OCI-LY1 (cell line): ENCODE data around the gene COPZ1.
A peak's percentile ranks its signal among the peaks of the same experiment; 100 is the strongest.
"Not testable (repeated sequence)": the region's sequence is repeated elsewhere in the genome, so short reads cannot be mapped to it uniquely, and the experiment has no call there.

Source experiments
- H2AFZ ChIP-seq: fragments of 200-600 bp; sonication (generic), shearing (Covaris generic); 2 replicates; pipeline ENCODE4 v1.6.0; 2014; ENCODE audit warnings: antibody characterized with exemption, mild to moderate bottlenecking, low read length
- H3F3A ChIP-seq: fragments of 200-600 bp; sonication (generic), shearing (Covaris generic); 2 replicates; pipeline ENCODE4 v1.6.0; 2014; ENCODE audit warnings: mild to moderate bottlenecking, antibody characterized with exemption, low read length, moderate library complexity; ENCODE audit not compliant: insufficient read depth
- H3K27ac ChIP-seq: fragments of 200-600 bp; sonication (generic); 2 replicates; pipeline ENCODE4 v1.5.1; 2014; ENCODE audit warnings: low read length, mixed run types, mild to moderate bottlenecking, low read depth; ENCODE audit not compliant: poor library complexity, severe bottlenecking
- H3K27me3 ChIP-seq: fragments of 200-600 bp; sonication (generic); 2 replicates; pipeline ENCODE4 v1.6.0; 2014; ENCODE audit warnings: antibody characterized with exemption, mild to moderate bottlenecking, low read length, moderate library complexity; ENCODE audit not compliant: insufficient read depth
- H3K36me3 ChIP-seq: fragments of 200-600 bp; sonication (generic); 2 replicates; pipeline ENCODE4 v1.6.1; 2014; ENCODE audit warnings: mild to moderate bottlenecking, antibody characterized with exemption, low read length, moderate library complexity, mixed read lengths; ENCODE audit not compliant: insufficient read depth
- H3K4me1 ChIP-seq: fragments of 200-600 bp; sonication (generic); 2 replicates; pipeline ENCODE4 v1.5.1; 2014; ENCODE audit warnings: mild to moderate bottlenecking, low read length, moderate library complexity; ENCODE audit not compliant: insufficient read depth, severe bottlenecking
- H3K4me2 ChIP-seq: fragments of 200-600 bp; sonication (generic), shearing (Covaris generic); 2 replicates; pipeline ENCODE4 v1.6.1; 2014; ENCODE audit warnings: low read length
- H3K4me3 ChIP-seq: fragments of 200-600 bp; sonication (generic); 2 replicates; pipeline ENCODE4 v1.5.1; 2014; ENCODE audit warnings: low read length, low read depth, mild to moderate bottlenecking, mixed read lengths; ENCODE audit not compliant: poor library complexity, severe bottlenecking
- H3K79me2 ChIP-seq: fragments of 200-600 bp; shearing (Covaris generic); 2 replicates; pipeline ENCODE4 v1.6.1; 2016; ENCODE audit warnings: mixed run types, low read length, mixed read lengths; ENCODE audit not compliant: insufficient read depth
- H3K9ac ChIP-seq: fragments of 200-600 bp; sonication (generic), shearing (Covaris generic); 2 replicates; pipeline ENCODE4 v1.6.1; 2014; ENCODE audit warnings: mild to moderate bottlenecking, low read length, mixed read lengths
- H3K9me2 ChIP-seq: fragments of 200-600 bp; sonication (generic), shearing (Covaris generic); 2 replicates; pipeline ENCODE4 v1.6.1; 2014; ENCODE audit warnings: low read depth, mild to moderate bottlenecking, low read length, mixed read lengths
- H3K9me3 ChIP-seq: fragments of 200-600 bp; shearing (Covaris generic); 2 replicates; pipeline ENCODE4 v1.6.1; 2014; ENCODE audit warnings: low read length, mixed read lengths
- H4K20me1 ChIP-seq: fragments of 200-600 bp; sonication (generic), shearing (Covaris generic); 2 replicates; pipeline ENCODE4 v1.6.0; 2016; ENCODE audit warnings: mild to moderate bottlenecking, low read length; ENCODE audit not compliant: insufficient read depth
- EZH2 ChIP-seq: fragments of 200-600 bp; sonication (generic), shearing (Covaris generic); IDR thresholded peaks from 2 replicates; pipeline ENCODE4 v1.8.0; 2017; ENCODE audit warnings: borderline replicate concordance, mixed run types, mild to moderate bottlenecking, antibody characterized with exemption, low read length, moderate library complexity, mixed read lengths
- TF ChIP-seq, protein P1 (sequence below): fragments of 200-600 bp; sonication (generic), shearing (Covaris generic); IDR thresholded peaks from 2 replicates; pipeline ENCODE4 v1.5.1; 2017; ENCODE audit warnings: mild to moderate bottlenecking, antibody characterized with exemption, low read length, moderate library complexity, mixed read lengths

COPZ1 gene

DNA sequence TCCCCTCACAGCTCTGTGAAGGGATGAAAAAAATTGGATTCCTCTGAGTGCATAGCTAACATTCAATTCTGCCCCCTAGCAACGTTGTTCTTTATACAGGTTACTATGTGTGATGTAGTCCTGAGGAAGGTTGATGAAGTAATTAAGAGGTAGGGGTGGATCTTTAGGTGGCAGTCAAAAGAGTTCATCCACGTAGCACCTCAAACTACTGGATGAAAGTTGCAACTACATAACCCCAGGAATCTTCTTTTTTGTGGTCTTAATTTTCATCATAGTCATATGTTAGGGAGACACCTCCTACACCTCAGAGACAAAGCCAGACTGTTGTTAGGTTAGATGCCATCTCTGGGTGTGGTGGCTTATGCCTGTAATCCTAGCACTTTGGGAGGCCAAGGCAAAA is 13.9 kb upstream of the COPZ1 start:
- Histone ChIP-seq H4K20me1 (no peaks in the 10 kb centered on the region), H3K27ac (no peak overlapping the region), H3K4me2 (no peak overlapping the region), H2AFZ (no peak overlapping the region), H3K9ac (no peak overlapping the region), H3K4me1 (no peaks in the 10 kb centered on the region), H3K79me2 (no peaks in the 10 kb centered on the region), H3F3A (no peaks in the 10 kb centered on the region), H3K9me2 (no peaks in the 10 kb centered on the region), H3K9me3 (no peaks in the 10 kb centered on the region), H3K27me3 (0 out of 2 replicates have a peak, but pooled peaks cover 6% of the 10 kb centered on the region), H3K36me3 (no peaks in the 10 kb centered on the region), H3K4me3 (no peak overlapping the region)
- no peak for TF ChIP-seq EZH2
- TF ChIP-seq, protein P1, sequence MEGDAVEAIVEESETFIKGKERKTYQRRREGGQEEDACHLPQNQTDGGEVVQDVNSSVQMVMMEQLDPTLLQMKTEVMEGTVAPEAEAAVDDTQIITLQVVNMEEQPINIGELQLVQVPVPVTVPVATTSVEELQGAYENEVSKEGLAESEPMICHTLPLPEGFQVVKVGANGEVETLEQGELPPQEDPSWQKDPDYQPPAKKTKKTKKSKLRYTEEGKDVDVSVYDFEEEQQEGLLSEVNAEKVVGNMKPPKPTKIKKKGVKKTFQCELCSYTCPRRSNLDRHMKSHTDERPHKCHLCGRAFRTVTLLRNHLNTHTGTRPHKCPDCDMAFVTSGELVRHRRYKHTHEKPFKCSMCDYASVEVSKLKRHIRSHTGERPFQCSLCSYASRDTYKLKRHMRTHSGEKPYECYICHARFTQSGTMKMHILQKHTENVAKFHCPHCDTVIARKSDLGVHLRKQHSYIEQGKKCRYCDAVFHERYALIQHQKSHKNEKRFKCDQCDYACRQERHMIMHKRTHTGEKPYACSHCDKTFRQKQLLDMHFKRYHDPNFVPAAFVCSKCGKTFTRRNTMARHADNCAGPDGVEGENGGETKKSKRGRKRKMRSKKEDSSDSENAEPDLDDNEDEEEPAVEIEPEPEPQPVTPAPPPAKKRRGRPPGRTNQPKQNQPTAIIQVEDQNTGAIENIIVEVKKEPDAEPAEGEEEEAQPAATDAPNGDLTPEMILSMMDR, result no peak

DNA sequence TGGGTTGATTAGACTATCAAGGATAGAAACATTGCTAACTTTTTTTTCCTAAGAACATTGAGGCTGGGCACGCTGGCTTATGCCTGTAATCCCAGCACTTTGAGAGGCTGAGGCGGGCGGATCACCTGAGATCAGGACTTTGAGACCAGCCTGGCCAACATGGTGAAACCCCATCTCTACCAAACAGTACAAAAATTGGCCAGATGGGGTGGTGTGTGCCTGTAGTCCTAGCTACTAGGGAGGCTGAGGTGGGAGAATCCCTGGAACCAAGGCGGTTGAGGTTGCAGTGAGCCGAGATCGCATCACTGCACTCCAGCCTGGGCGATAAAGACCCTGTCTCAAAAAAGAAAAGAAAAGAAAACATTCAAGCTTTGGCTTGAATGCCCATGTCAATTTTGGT is 12.6 kb upstream of the COPZ1 start:
- H3K27me3 ChIP-seq, H3F3A ChIP-seq, H2AFZ ChIP-seq, H3K9ac ChIP-seq, H3K27ac ChIP-seq, H3K36me3 ChIP-seq, H3K4me1 ChIP-seq, H3K9me2 ChIP-seq, H4K20me1 ChIP-seq, H3K79me2 ChIP-seq, H3K4me2 ChIP-seq, H3K4me3 ChIP-seq, H3K9me3 ChIP-seq: not testable (repeated sequence)

DNA sequence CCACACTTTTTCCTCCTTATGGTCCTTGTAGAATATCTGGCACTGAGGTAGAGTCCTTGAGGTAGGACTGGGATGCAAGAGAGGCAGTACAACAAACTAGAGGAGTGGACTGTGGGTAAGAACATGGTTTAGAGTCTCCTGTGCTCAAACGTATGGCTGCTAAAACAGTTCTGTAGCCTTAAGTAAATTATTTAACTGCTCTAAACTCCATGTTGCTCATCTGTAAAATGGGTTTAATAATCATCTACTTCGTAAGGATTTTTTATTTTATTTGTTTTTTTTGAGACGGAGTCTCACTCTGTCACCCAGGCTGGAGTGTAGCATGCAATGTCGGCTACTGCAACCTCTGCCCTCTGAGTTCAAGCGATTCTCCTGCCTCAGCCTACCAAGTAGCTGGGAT is 3.6 kb upstream of the COPZ1 start:
- H3K79me2 ChIP-seq, result peaks cover 6% of the 10 kb centered on the region
- no peaks in the 10 kb centered on the region for H3K9me3 ChIP-seq
- no peaks in the 10 kb centered on the region for H3K9me2 ChIP-seq
- H3K27me3 ChIP-seq, result no peaks in the 10 kb centered on the region
- no peak overlapping the region for H2AFZ ChIP-seq
- H3K27ac ChIP-seq, result no peak overlapping the region
- no peak overlapping the region for H3K9ac ChIP-seq
- H3K36me3 ChIP-seq, result no peaks in the 10 kb centered on the region
- peaks cover 14% of the 10 kb centered on the region for H3K4me1 ChIP-seq
- TF ChIP-seq, protein P1, result no peak
- TF ChIP-seq EZH2, result no peak
- no peaks in the 10 kb centered on the region for H3F3A ChIP-seq
- no peak overlapping the region for H3K4me3 ChIP-seq
- no peaks in the 10 kb centered on the region for H4K20me1 ChIP-seq
- H3K4me2 ChIP-seq, result no peak overlapping the region

DNA sequence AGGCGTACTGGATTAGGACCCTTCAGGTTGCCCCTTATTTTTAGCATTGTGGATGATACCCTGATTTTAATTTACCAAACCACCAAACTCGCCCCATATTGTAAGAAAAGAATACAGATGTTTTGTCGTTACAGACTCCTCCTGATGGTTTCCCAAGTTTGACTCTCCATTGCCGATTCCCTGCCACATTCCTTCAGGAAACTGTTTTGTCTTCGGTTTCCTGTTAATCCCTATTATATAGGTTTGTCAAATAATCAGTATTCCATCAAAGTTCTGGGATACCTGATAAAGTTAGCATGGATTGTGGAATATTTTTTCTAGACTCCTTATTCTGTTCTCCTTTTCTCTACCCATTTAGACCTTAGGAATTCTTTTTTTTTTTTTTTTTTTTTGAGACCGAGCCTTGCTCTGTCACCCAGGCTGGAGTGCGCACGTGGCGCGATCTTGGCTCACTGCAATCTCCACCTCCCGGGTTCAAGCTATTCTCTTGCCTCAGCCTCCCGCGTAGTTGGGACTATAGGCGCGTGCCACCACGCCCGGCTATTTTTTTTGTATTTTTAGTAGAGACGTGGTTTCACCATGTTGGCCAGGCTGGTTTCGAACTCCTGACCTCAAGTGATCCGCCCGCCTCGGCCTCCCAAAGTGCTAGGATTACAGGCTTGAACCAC is 645 bp downstream of the COPZ1 start:
- peak overlapping the region; percentile 83 for H3K4me2 ChIP-seq
- not testable (repeated sequence) for H3K9me3 ChIP-seq, H2AFZ ChIP-seq, H3K79me2 ChIP-seq, H3K27me3 ChIP-seq, H3K27ac ChIP-seq, H3K9me2 ChIP-seq, H4K20me1 ChIP-seq, H3K36me3 ChIP-seq, H3F3A ChIP-seq
- peak overlapping the region; percentile 92 for H3K9ac ChIP-seq
- peaks cover 14% of the 10 kb centered on the region for H3K4me1 ChIP-seq
- peak overlapping the region; percentile 94 for H3K4me3 ChIP-seq
